ENCODE data around the gene PRR27.

The PRR27 gene

GRCh38 chr4:70153937-70154336 lies at the start of gene PRR27:
PRR27 (plus strand) TSS chr4:70154237; CDS start chr4:70154376, 139 bp downstream.
- Histone ChIP-seq H3K9me3 (ENCODE audit: control insufficient read depth in 5 of 5, low read length in 5 of 5) (no peaks in the 10 kb centered on the region), H3K4me1 (ENCODE audit: control insufficient read depth in 5 of 5, insufficient read depth in 5 of 5, low read length in 5 of 5) (no peaks in the 10 kb centered on the region), H3K9ac (ENCODE audit: low read length in 5 of 5) (no peak within 1 kb of the TSS), H3K4me3 (ENCODE audit: low read depth in 1 of 5, low read length in 5 of 5) (no peak within 1 kb of the TSS), H3K27me3 (ENCODE audit: control insufficient read depth in 5 of 5, insufficient read depth in 4 of 5, low read length in 5 of 5) (no peaks in the 10 kb centered on the region), H3K27ac (ENCODE audit: low read depth, low read length) (no peak within 1 kb of the TSS), H3K36me3 (ENCODE audit: control insufficient read depth in 5 of 5, insufficient read depth in 5 of 5, low read length in 5 of 5) (no peaks in the 10 kb centered on the region)

GRCh38 chr4:70110917-70111316 lies 43.1 kb upstream of the PRR27 start:
- Histone ChIP-seq H3K9me3 (ENCODE audit: control insufficient read depth in 5 of 5, low read length in 5 of 5) (no peaks in the 10 kb centered on the region), H3K27me3 (ENCODE audit: control insufficient read depth in 5 of 5, insufficient read depth in 4 of 5, low read length in 5 of 5) (no peaks in the 10 kb centered on the region), H3K36me3 (ENCODE audit: control insufficient read depth in 5 of 5, insufficient read depth in 5 of 5, low read length in 5 of 5) (no peaks in the 10 kb centered on the region), H3K4me1 (ENCODE audit: control insufficient read depth in 5 of 5, insufficient read depth in 5 of 5, low read length in 5 of 5) (no peaks in the 10 kb centered on the region), H3K27ac (ENCODE audit: low read depth, low read length) (no peak overlapping the region), H3K4me3 (ENCODE audit: low read depth in 1 of 5, low read length in 5 of 5) (no peak overlapping the region), H3K9ac (ENCODE audit: low read length in 5 of 5) (no peak overlapping the region)

- H3K4me1 ChIP-seq (ENCODE audit: control insufficient read depth in 5 of 5, insufficient read depth in 5 of 5, low read length in 5 of 5): no peaks in the 10 kb centered on the region
- no peak overlapping the region for H3K4me3 ChIP-seq (ENCODE audit: low read depth in 1 of 5, low read length in 5 of 5)
- no peaks in the 10 kb centered on the region for H3K27me3 ChIP-seq (ENCODE audit: control insufficient read depth in 5 of 5, insufficient read depth in 4 of 5, low read length in 5 of 5)
- no peaks in the 10 kb centered on the region for H3K36me3 ChIP-seq (ENCODE audit: control insufficient read depth in 5 of 5, insufficient read depth in 5 of 5, low read length in 5 of 5)
- H3K9ac ChIP-seq (ENCODE audit: low read length in 5 of 5): no peak overlapping the region
- no peaks in the 10 kb centered on the region for H3K9me3 ChIP-seq (ENCODE audit: control insufficient read depth in 5 of 5, low read length in 5 of 5)
- H3K27ac ChIP-seq (ENCODE audit: low read depth, low read length): no peak overlapping the region
Observed at GRCh38 chr4:70113656-70114055, 40.4 kb upstream of the PRR27 start.

GRCh38 chr4:70114096-70114495 lies 39.9 kb upstream of the PRR27 start:
- H3K27me3 ChIP-seq (ENCODE audit: control insufficient read depth in 5 of 5, insufficient read depth in 4 of 5, low read length in 5 of 5): no peaks in the 10 kb centered on the region
- H3K36me3 ChIP-seq (ENCODE audit: control insufficient read depth in 5 of 5, insufficient read depth in 5 of 5, low read length in 5 of 5): no peaks in the 10 kb centered on the region

GRCh38 chr4:70120323-70120722 lies 33.7 kb upstream of the PRR27 start:
- H3K9ac ChIP-seq (ENCODE audit: low read length in 5 of 5): no peak overlapping the region
- peaks cover 0 to 4% (median 0%) of the 10 kb centered on the region in 5 donors for H3K9me3 ChIP-seq (ENCODE audit: control insufficient read depth in 5 of 5, low read length in 5 of 5)
- no peaks in the 10 kb centered on the region for H3K36me3 ChIP-seq (ENCODE audit: control insufficient read depth in 5 of 5, insufficient read depth in 5 of 5, low read length in 5 of 5)
- no peak overlapping the region for H3K4me3 ChIP-seq (ENCODE audit: low read depth in 1 of 5, low read length in 5 of 5)
- no peak overlapping the region for H3K27ac ChIP-seq (ENCODE audit: low read depth, low read length)
- H3K4me1 ChIP-seq (ENCODE audit: control insufficient read depth in 5 of 5, insufficient read depth in 5 of 5, low read length in 5 of 5): no peaks in the 10 kb centered on the region
- H3K27me3 ChIP-seq (ENCODE audit: control insufficient read depth in 5 of 5, insufficient read depth in 4 of 5, low read length in 5 of 5): no peaks in the 10 kb centered on the region

More at GRCh38 chr4:70114096-70114495, 39.9 kb upstream of the PRR27 start:
- H3K4me1 ChIP-seq (ENCODE audit: control insufficient read depth in 5 of 5, insufficient read depth in 5 of 5, low read length in 5 of 5): no peaks in the 10 kb centered on the region
- H3K9ac ChIP-seq (ENCODE audit: low read length in 5 of 5): no peak overlapping the region
- no peak overlapping the region for H3K4me3 ChIP-seq (ENCODE audit: low read depth in 1 of 5, low read length in 5 of 5)
- H3K27ac ChIP-seq (ENCODE audit: low read depth, low read length): no peak overlapping the region
- no peaks in the 10 kb centered on the region for H3K9me3 ChIP-seq (ENCODE audit: control insufficient read depth in 5 of 5, low read length in 5 of 5)

GRCh38 chr4:70133473-70133872 lies 20.6 kb upstream of the PRR27 start:
- Histone ChIP-seq H3K27ac (ENCODE audit: low read depth, low read length) (no peak overlapping the region), H3K36me3 (ENCODE audit: control insufficient read depth in 5 of 5, insufficient read depth in 5 of 5, low read length in 5 of 5) (no peaks in the 10 kb centered on the region), H3K4me1 (ENCODE audit: control insufficient read depth in 5 of 5, insufficient read depth in 5 of 5, low read length in 5 of 5) (no peaks in the 10 kb centered on the region), H3K9ac (ENCODE audit: low read length in 5 of 5) (no peak overlapping the region), H3K9me3 (ENCODE audit: control insufficient read depth in 5 of 5, low read length in 5 of 5) (no peaks in the 10 kb centered on the region), H3K4me3 (ENCODE audit: low read depth in 1 of 5, low read length in 5 of 5) (no peak overlapping the region), H3K27me3 (ENCODE audit: control insufficient read depth in 5 of 5, insufficient read depth in 4 of 5, low read length in 5 of 5) (no peaks in the 10 kb centered on the region)

- Histone ChIP-seq H3K9me3 (ENCODE audit: control insufficient read depth in 5 of 5, low read length in 5 of 5) (no peaks in the 10 kb centered on the region), H3K4me3 (ENCODE audit: low read depth in 1 of 5, low read length in 5 of 5) (no peak overlapping the region), H3K4me1 (ENCODE audit: control insufficient read depth in 5 of 5, insufficient read depth in 5 of 5, low read length in 5 of 5) (no peaks in the 10 kb centered on the region), H3K36me3 (ENCODE audit: control insufficient read depth in 5 of 5, insufficient read depth in 5 of 5, low read length in 5 of 5) (no peaks in the 10 kb centered on the region), H3K27ac (ENCODE audit: low read depth, low read length) (no peak overlapping the region), H3K9ac (ENCODE audit: low read length in 5 of 5) (no peak overlapping the region), H3K27me3 (ENCODE audit: control insufficient read depth in 5 of 5, insufficient read depth in 4 of 5, low read length in 5 of 5) (no peaks in the 10 kb centered on the region)
Observed at GRCh38 chr4:70138751-70139150, 15.3 kb upstream of the PRR27 start.

- H3K27ac ChIP-seq (ENCODE audit: low read depth, low read length): no peak overlapping the region
- H3K9ac ChIP-seq (ENCODE audit: low read length in 5 of 5): no peak overlapping the region
- no peaks in the 10 kb centered on the region for H3K4me1 ChIP-seq (ENCODE audit: control insufficient read depth in 5 of 5, insufficient read depth in 5 of 5, low read length in 5 of 5)
- no peaks in the 10 kb centered on the region for H3K27me3 ChIP-seq (ENCODE audit: control insufficient read depth in 5 of 5, insufficient read depth in 4 of 5, low read length in 5 of 5)
- H3K9me3 ChIP-seq (ENCODE audit: control insufficient read depth in 5 of 5, low read length in 5 of 5): no peaks in the 10 kb centered on the region
- no peaks in the 10 kb centered on the region for H3K36me3 ChIP-seq (ENCODE audit: control insufficient read depth in 5 of 5, insufficient read depth in 5 of 5, low read length in 5 of 5)
- H3K4me3 ChIP-seq (ENCODE audit: low read depth in 1 of 5, low read length in 5 of 5): no peak overlapping the region
Observed at GRCh38 chr4:70151271-70151670, 2.8 kb upstream of the PRR27 start.

- no peak overlapping the region for H3K27ac ChIP-seq (ENCODE audit: low read depth, low read length)
- H3K4me1 ChIP-seq (ENCODE audit: control insufficient read depth in 5 of 5, insufficient read depth in 5 of 5, low read length in 5 of 5): no peaks in the 10 kb centered on the region
- H3K27me3 ChIP-seq (ENCODE audit: control insufficient read depth in 5 of 5, insufficient read depth in 4 of 5, low read length in 5 of 5): no peaks in the 10 kb centered on the region
- no peak overlapping the region for H3K9ac ChIP-seq (ENCODE audit: low read length in 5 of 5)
- H3K9me3 ChIP-seq (ENCODE audit: control insufficient read depth in 5 of 5, low read length in 5 of 5): no peaks in the 10 kb centered on the region
- H3K4me3 ChIP-seq (ENCODE audit: low read depth in 1 of 5, low read length in 5 of 5): no peak overlapping the region
- H3K36me3 ChIP-seq (ENCODE audit: control insufficient read depth in 5 of 5, insufficient read depth in 5 of 5, low read length in 5 of 5): no peaks in the 10 kb centered on the region
Observed at GRCh38 chr4:70152088-70152487, 1.9 kb upstream of the PRR27 start.

- Histone ChIP-seq H3K27ac (ENCODE audit: low read depth, low read length) (no peak overlapping the region), H3K36me3 (ENCODE audit: control insufficient read depth in 5 of 5, insufficient read depth in 5 of 5, low read length in 5 of 5) (no peaks in the 10 kb centered on the region), H3K4me1 (ENCODE audit: control insufficient read depth in 5 of 5, insufficient read depth in 5 of 5, low read length in 5 of 5) (no peaks in the 10 kb centered on the region), H3K9me3 (ENCODE audit: control insufficient read depth in 5 of 5, low read length in 5 of 5) (no peaks in the 10 kb centered on the region), H3K27me3 (ENCODE audit: control insufficient read depth in 5 of 5, insufficient read depth in 4 of 5, low read length in 5 of 5) (no peaks in the 10 kb centered on the region), H3K4me3 (ENCODE audit: low read depth in 1 of 5, low read length in 5 of 5) (no peak overlapping the region), H3K9ac (ENCODE audit: low read length in 5 of 5) (no peak overlapping the region)
Observed at GRCh38 chr4:70158576-70158975, 4.5 kb downstream of the PRR27 start.

- no peaks in the 10 kb centered on the region for H3K27me3 ChIP-seq (ENCODE audit: control insufficient read depth in 5 of 5, insufficient read depth in 4 of 5, low read length in 5 of 5)
- H3K9me3 ChIP-seq (ENCODE audit: control insufficient read depth in 5 of 5, low read length in 5 of 5): no peaks in the 10 kb centered on the region
- no peak overlapping the region for H3K4me3 ChIP-seq (ENCODE audit: low read depth in 1 of 5, low read length in 5 of 5)
- no peak overlapping the region for H3K27ac ChIP-seq (ENCODE audit: low read depth, low read length)
- no peak overlapping the region for H3K9ac ChIP-seq (ENCODE audit: low read length in 5 of 5)
- H3K4me1 ChIP-seq (ENCODE audit: control insufficient read depth in 5 of 5, insufficient read depth in 5 of 5, low read length in 5 of 5): no peaks in the 10 kb centered on the region
- no peaks in the 10 kb centered on the region for H3K36me3 ChIP-seq (ENCODE audit: control insufficient read depth in 5 of 5, insufficient read depth in 5 of 5, low read length in 5 of 5)
Observed at GRCh38 chr4:70177090-70177489, 23.1 kb downstream of the PRR27 start.

Measured in subcutaneous abdominal adipose tissue (tissue), 5 donors.